ENCODE data around the gene GLIS1. TPM values are rescaled to one million over a fixed set of nuclear protein-coding genes. Genes with fewer than 3 reads are reported as not detected.

GLIS1 gene
- total and polyA plus RNA-seq, 12 donors = 0.06 to 0.10 (median 0.09) TPM; not detected in 7

- intact Hi-C loops (cut with DNase I) = no loop called here
- H3K4me3 ChIP-seq = no peak overlapping the region
- H3K9me3 ChIP-seq = peaks cover 0 to 3% (median 0%) of the 10 kb centered on the region in 11 donors
- H3K27me3 ChIP-seq = no peaks in the 10 kb centered on the region
- TF ChIP-seq CTCF (IDR thresholded peaks at IDR 0.05) = no peak
- 80 to 82% methylated on average over 6 of the region's 6 CpGs for WGBS, 2 donors
- no peak for ATAC-seq
- no peak overlapping the region for H3K27ac ChIP-seq
- DNase-seq = no peak
- no peaks in the 10 kb centered on the region for H3K4me1 ChIP-seq
- no peaks in the 10 kb centered on the region for H3K36me3 ChIP-seq
These were observed 162.6 kb downstream of the GLIS1 start for GRCh38 chr1:53576381-53576801.

- Histone ChIP-seq H3K4me1 (no peaks in the 10 kb centered on the region), H3K36me3 (no peaks in the 10 kb centered on the region), H3K9me3 (peaks cover 0 to 3% (median 0%) of the 10 kb centered on the region in 11 donors), H3K4me3 (no peak overlapping the region), H3K27me3 (no peaks in the 10 kb centered on the region), H3K27ac (no peak overlapping the region)
- DNase-seq (no peak), ATAC-seq (no peak)
- WGBS, 2 donors = 76 to 88% methylated on average over 5 of the region's 5 CpGs
- no peak for TF ChIP-seq CTCF (IDR thresholded peaks at IDR 0.05)
- intact Hi-C loops (cut with DNase I) = no loop called here
These were observed 163.0 kb downstream of the GLIS1 start for GRCh38 chr1:53575955-53576320.

- no peak for TF ChIP-seq CTCF (IDR thresholded peaks at IDR 0.05)
- Histone ChIP-seq H3K36me3 (no peaks in the 10 kb centered on the region), H3K4me3 (no peak overlapping the region), H3K4me1 (no peaks in the 10 kb centered on the region), H3K27me3 (no peaks in the 10 kb centered on the region), H3K9me3 (peaks cover 0 to 3% (median 0%) of the 10 kb centered on the region in 11 donors), H3K27ac (no peak overlapping the region)
- 68 to 70% methylated on average over 14 of the region's 14 CpGs for WGBS, 2 donors
- ATAC-seq = no peak
- no peak for DNase-seq
- intact Hi-C loops (cut with DNase I) = no loop called here
These were observed 163.6 kb downstream of the GLIS1 start for GRCh38 chr1:53575141-53575954.

- Histone ChIP-seq H3K4me3 (no peak overlapping the region), H3K27me3 (no peaks in the 10 kb centered on the region), H3K4me1 (no peaks in the 10 kb centered on the region), H3K9me3 (peaks cover 0 to 3% (median 0%) of the 10 kb centered on the region in 11 donors), H3K27ac (no peak overlapping the region), H3K36me3 (no peaks in the 10 kb centered on the region)
- WGBS, 2 donors = 55 to 66% methylated on average over 4 of the region's 4 CpGs
- intact Hi-C loops (cut with DNase I) = no loop called here
- TF ChIP-seq CTCF (IDR thresholded peaks at IDR 0.05) = no peak
- no peak for DNase-seq
- no peak for ATAC-seq
These were observed 164.3 kb downstream of the GLIS1 start for GRCh38 chr1:53574621-53575020.
